Astrocyte of the hippocampus (primary cell): Measurements from ENCODE around the gene GPR132.

Experiments
- DNase-seq: peaks from one replicate; pipeline ENCODE4 v3.0.0; 2011; ENCODE audit warnings: low read depth, low spot score

The GPR132 gene

DNA sequence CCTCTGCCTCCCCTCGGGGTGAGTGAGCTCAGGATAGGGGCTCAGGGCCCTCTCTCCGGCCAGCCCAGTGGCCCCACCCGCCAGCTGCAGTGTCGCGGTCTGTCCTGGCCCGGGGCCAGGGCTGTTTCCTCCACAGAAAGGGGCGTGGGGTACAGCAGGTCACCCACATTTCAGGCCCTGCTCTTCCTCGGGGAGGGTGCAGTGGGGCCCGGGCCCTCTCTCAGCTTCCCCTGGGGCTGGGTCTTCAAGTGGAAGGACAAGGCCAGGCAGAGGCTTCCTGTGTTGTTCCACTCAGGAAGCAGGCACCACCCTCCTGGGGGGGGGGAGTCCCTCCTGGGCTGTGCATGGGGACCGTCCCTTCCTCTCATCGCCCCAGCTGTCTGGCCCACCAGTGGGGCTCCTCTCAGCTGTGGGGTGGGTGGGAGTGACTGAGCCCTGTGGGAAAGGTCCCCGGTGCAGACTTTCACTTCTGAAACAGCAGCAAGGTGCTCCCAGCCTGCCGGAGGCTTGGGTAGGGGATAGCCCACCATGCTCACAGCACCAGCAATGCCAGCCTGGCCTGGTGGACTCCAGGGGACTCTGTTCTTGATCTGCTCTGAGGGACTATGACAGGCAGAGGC, 3.7 kb downstream of the GPR132 start:
- DNase-seq, result no peak

- no peak for DNase-seq
These were observed 4.3 kb downstream of the GPR132 start for GRCh38 chr14:105060751-105061427.

DNA sequence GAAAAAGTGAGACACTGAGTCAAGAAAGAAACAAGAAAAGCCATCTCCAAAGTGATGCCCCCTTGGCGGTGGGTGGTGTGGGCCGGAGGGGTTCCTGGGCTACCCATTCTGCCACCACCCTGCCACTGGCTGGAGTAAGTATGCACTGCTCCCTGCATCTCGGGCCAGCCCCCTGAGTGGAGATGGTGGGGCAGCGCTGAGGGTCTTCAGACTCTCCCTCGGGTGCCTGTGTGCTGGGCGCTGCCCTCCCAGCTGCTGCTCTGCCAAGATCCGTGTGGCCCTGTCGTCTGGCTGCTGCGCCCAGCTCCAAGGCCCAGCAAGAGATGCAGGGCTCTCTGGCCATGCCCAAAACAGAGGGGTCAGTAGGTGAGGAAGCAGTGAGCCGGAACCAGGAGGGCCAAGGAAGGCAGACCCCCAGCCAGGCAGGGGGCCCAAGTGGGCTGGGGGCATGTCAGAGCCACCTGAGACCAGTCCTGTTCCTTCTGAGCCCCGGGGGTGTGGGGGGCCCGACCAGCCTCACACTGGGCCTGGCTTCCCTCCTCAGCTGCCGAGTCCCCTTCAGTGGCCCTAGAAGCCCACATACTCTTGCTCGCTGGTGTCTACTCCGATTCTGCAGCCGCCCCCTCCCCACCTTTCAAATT, 5.2 kb downstream of the GPR132 start:
- DNase-seq, result no peak

GRCh38 chr14:105059035-105059924, 6.0 kb downstream of the GPR132 start:
- DNase-seq, result peak; percentile 53

DNA sequence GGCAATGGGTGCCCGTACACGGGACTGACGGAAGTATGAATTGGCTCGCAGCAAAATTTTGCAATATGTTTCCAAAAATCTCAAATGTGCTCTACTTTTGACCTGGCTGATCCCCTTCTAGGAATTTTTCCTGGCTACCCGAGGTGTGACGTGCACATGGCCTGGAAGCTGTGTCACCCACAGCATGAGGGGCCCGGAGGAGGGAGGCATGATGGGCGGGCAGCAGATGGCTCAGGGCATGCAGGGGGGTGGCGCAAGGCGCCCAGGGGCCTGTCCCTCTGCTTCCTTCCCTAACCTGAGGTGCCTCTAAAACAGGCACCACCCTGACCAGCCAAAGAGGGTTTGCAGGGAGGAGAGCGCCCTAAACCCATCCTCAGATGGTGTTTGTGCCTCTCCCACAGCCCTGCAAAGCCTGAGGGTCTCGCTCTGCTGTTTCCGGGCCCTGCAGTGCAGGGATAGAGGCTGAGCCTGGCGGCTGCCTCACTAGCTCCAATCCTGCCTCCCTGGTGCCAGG, 6.7 kb downstream of the GPR132 start:
- no peak for DNase-seq

GRCh38 chr14:105056303-105056831, 8.9 kb downstream of the GPR132 start:
- DNase-seq, result no peak

- no peak for DNase-seq
These were observed 9.4 kb downstream of the GPR132 start for GRCh38 chr14:105055736-105056302.

GRCh38 chr14:105055334-105055733, 9.9 kb downstream of the GPR132 start:
- no peak for DNase-seq

- no peak for DNase-seq
These were observed 11.2 kb downstream of the GPR132 start for GRCh38 chr14:105053996-105054395.

- no peak for DNase-seq
These were observed 11.8 kb downstream of the GPR132 start for GRCh38 chr14:105053421-105053820.

- DNase-seq, result no peak
These were observed 13.1 kb downstream of the GPR132 start for GRCh38 chr14:105052110-105052458.

DNA sequence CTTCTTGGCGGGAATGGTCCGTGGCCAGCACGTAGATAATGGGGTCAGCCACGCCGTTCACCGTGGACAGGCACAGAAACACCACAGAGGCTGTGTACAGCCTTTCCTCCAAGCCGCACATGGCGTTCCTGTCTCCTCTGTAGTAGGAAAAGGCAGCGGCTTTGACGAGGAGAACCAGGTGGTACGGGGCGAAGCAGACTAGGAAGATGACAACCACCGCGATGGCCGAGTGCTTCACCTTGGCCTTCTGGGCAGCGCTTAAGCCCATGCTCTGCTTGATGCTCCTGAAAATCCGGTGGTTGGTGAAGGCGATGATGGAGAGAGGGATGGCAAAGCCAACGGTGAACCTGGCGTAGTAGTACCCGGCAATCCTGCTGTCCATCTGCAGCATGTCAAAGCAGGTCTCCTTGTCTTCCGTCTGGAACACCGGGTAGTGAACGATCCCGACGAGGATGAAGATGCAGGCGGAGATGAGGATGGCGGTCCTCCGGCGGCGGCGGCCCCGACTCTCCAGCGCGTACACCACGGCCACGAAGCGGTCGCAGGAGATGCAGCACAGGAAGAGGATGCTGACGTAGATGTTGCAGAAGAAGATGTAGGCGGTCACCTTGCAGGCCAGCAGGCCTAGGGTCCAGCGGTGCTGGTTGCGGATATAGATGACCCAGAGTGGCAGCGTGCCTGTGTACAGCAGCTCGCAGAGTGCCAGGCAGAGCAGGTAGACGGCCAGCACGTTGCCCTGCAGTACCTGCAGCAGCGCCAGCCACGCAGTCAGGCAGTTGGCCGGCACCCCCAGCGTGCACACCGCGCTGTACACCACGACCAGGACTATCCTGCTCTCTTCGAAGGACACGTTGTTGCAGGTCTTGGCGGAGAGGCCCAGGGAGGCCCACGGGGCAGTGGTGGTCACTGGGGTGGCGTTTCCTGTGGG, 13.8 kb downstream of the GPR132 start:
- no peak for DNase-seq

GRCh38 chr14:105050551-105050897, 14.7 kb downstream of the GPR132 start:
- peak; percentile 55 for DNase-seq

DNA sequence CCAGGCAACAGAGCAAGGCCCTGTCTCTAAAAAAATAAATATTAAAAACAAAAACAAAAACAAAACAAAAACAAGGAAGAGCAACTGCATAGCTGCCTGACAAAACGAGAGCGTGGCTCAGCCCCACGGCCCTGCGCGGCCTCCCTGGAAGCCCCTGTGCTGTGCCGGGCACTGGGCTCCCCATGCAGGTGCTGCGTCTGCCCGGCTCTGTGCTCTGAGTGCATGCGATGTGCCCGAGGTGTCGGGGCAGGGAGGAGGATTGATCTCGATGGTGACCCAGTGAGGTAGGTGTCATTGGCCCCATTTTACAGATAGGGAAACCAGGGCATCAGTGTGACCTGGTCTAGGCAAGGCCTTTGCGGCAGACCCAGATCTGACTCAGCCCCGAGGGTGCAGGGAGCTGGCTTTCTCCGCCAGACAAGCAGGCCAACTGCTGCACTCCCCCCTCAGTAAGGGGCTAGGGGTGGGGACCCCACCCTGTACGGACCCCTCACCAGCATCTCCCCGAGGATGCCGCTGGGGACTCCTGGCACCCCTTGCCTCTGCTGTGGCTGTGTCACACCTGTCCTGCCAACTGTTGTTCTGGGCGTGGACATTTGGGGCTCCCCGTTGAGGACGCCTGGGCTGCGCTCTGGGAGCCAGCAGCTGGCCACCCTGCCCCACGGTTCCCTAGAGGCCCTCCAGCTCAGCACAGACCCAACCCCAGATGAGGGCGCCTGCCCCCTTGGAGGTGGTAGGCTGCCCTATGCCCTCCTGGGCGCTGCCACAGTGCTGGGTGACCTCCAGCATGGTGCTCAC, 15.3 kb downstream of the GPR132 start:
- DNase-seq, result no peak

GRCh38 chr14:105047283-105048016, 17.8 kb downstream of the GPR132 start:
- DNase-seq, result no peak

DNA sequence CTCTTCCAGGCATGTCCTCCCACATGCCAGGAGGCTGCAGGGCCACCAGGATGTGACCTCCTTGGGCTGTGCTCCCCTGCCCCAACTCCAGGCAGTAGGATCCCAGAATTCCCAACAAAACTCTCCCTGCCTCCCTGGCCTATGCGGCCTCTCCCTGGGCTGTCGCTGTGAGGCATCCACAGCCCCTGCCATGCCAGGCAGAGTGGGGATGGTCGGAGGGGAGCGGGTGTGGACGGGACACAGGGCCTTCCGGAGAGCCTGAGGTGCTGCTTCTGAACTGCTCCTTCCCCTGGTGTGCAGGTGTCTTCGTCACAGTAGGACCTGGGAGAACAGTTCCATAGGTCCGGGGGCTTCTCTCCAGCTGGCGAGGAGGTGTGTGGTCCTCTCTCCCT, 18.3 kb downstream of the GPR132 start:
- DNase-seq, result no peak

GRCh38 chr14:105045710-105046326, 19.4 kb downstream of the GPR132 start:
- peak; percentile 91 for DNase-seq

DNA sequence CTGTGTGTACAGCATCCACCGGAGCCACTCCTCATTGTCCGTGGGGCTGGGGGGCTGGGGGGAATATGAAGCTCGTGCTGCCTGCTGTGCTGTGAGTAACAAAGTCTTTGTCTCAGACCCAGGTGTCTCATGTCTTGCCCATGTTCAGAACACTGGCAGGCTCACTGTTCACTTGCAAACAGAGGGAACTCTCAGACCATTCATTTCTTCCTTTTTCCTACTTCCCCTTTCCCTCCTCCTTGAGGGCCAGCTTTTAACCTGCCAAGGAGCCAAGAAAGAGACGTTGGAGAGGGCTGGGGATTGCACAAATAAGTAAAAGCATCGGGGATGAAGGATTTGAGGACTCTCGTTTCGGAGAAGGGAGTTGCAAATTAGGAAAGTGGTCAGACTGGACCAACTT, 21.6 kb downstream of the GPR132 start:
- no peak for DNase-seq
